Suprapubic skin (tissue), 4 donors: ENCODE measurements around the gene TYSND1. TPM values are rescaled to one million over a fixed set of nuclear protein-coding genes. Genes with fewer than 3 reads are reported as not detected.

ENCODE experiments used
- DNase-seq, 2 donors: peaks; one replicate each; pipeline ENCODE4 v3.0.0-alpha.2; 2019; ENCODE audit warnings: low spot score in 2 of 2
- H3K27ac ChIP-seq: fragments of 200-600 bp; sonication (generic); one replicate; pipeline ENCODE4 v1.5.1; 2019
- H3K27me3 ChIP-seq: fragments of 200-600 bp; sonication (generic); one replicate; pipeline ENCODE4 v1.5.1; 2019
- H3K36me3 ChIP-seq: fragments of 200-600 bp; sonication (generic); one replicate; pipeline ENCODE4 v1.5.1; 2019
- H3K4me1 ChIP-seq: fragments of 200-600 bp; sonication (generic); one replicate; pipeline ENCODE4 v1.5.1; 2019
- H3K4me3 ChIP-seq: fragments of 200-600 bp; sonication (generic); one replicate; pipeline ENCODE4 v1.5.1; 2019; ENCODE audit warnings: mild to moderate bottlenecking
- H3K9me3 ChIP-seq: fragments of 200-600 bp; sonication (generic); one replicate; pipeline ENCODE4 v1.5.1; 2019
- EP300 ChIP-seq: sonication (generic); formaldehyde crosslinking; IDR thresholded peaks from one replicate; pipeline ENCODE4 v1.6.1; 2017; ENCODE audit warnings: antibody characterized with exemption
- POLR2A ChIP-seq, 2 donors: fragments of 450-650 bp; IDR thresholded peaks; one replicate each; pipeline ENCODE4 v1.6.1; 2017; ENCODE audit warnings: antibody characterized with exemption in 2 of 2, mild to moderate bottlenecking in 2 of 2, moderate library complexity in 2 of 2
- POLR2AphosphoS5 ChIP-seq, 3 donors: sonication (generic); formaldehyde crosslinking; IDR thresholded peaks; one replicate each; pipeline ENCODE4 v1.6.1; 2017; ENCODE audit warnings: antibody characterized with exemption in 3 of 3
- WGBS: methylation state at CpG from one replicate; pipeline ENCODE4 v1.1.5; 2018; 5-methylcytosine and 5-hydroxymethylcytosine counted together
- total RNA-seq, 4 donors: library from RNA; depleted of rRNA; stranded (reverse); fragments of >200 nt; gene quantifications; one replicate each; pipeline ENCODE4 v1.1.0, GENCODE V29; 2016
- TF ChIP-seq, protein P1 (sequence below), 2 donors: fragments of 200-600 bp in 1 of 2; fragments of 450-650 bp in 1 of 2; sonication (generic) in 1 of 2; IDR thresholded peaks; one replicate each; pipeline ENCODE4 v1.5.1; 2016 to 2019; ENCODE audit warnings: antibody characterized with exemption in 2 of 2, mild to moderate bottlenecking in 1 of 2, moderate library complexity in 1 of 2

The TYSND1 gene
- total RNA-seq, 4 donors from 2014 or later: 32.7 to 42.5 (median 35.2) TPM

- peak in 2 of 3 donors; percentile 59 to 63 for TF ChIP-seq POLR2AphosphoS5 (IDR thresholded peaks at IDR 0.05)
- peak in 1 of 2 donors; percentile 43 for TF ChIP-seq POLR2A (IDR thresholded peaks at IDR 0.05)
- TF ChIP-seq EP300: no peak
- TF ChIP-seq, protein P1, sequence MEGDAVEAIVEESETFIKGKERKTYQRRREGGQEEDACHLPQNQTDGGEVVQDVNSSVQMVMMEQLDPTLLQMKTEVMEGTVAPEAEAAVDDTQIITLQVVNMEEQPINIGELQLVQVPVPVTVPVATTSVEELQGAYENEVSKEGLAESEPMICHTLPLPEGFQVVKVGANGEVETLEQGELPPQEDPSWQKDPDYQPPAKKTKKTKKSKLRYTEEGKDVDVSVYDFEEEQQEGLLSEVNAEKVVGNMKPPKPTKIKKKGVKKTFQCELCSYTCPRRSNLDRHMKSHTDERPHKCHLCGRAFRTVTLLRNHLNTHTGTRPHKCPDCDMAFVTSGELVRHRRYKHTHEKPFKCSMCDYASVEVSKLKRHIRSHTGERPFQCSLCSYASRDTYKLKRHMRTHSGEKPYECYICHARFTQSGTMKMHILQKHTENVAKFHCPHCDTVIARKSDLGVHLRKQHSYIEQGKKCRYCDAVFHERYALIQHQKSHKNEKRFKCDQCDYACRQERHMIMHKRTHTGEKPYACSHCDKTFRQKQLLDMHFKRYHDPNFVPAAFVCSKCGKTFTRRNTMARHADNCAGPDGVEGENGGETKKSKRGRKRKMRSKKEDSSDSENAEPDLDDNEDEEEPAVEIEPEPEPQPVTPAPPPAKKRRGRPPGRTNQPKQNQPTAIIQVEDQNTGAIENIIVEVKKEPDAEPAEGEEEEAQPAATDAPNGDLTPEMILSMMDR (IDR thresholded peaks at IDR 0.05): no peak
- Histone ChIP-seq H3K9me3 (no peaks in the 10 kb centered on the region), H3K4me1 (peaks cover 26% of the 10 kb centered on the region), H3K36me3 (no peaks in the 10 kb centered on the region), H3K27ac (peak within 1 kb of the TSS; percentile 68), H3K27me3 (no peaks in the 10 kb centered on the region), H3K4me3 (peak within 1 kb of the TSS; percentile 68)
- DNase-seq: peak; percentile 88 to 90
- WGBS: 13% methylated on average over 33 of the region's 80 CpGs
Measured at GRCh38 chr10:70132098-70133029, 14.1 kb downstream of the TYSND1 start, which contains the start of gene AIFM2. AIFM2 (minus strand) TSS chr10:70132825; CDS start chr10:70124084, 8,741 bp downstream.

- DNase-seq: peak; percentile 56 to 69
- H3K9me3 ChIP-seq: no peaks in the 10 kb centered on the region
- H3K4me1 ChIP-seq: peaks cover 26% of the 10 kb centered on the region
- H3K27ac ChIP-seq: peak overlapping the region; percentile 39
- 93% methylated on average over 3 of the region's 4 CpGs for WGBS
- no peaks in the 10 kb centered on the region for H3K27me3 ChIP-seq
- no peak for TF ChIP-seq POLR2A (IDR thresholded peaks at IDR 0.05)
- TF ChIP-seq EP300: no peak
- TF ChIP-seq POLR2AphosphoS5 (IDR thresholded peaks at IDR 0.05): no peak
- TF ChIP-seq, protein P1 (IDR thresholded peaks at IDR 0.05): no peak
- H3K36me3 ChIP-seq: no peaks in the 10 kb centered on the region
- peak overlapping the region; percentile 68 for H3K4me3 ChIP-seq
Measured at GRCh38 chr10:70131560-70131937, 15.0 kb downstream of the TYSND1 start.

- H3K4me3 ChIP-seq: peak overlapping the region; percentile 68
- 69% methylated on average over 9 of the region's 10 CpGs for WGBS
- peak overlapping the region; percentile 41 for H3K27ac ChIP-seq
- no peaks in the 10 kb centered on the region for H3K9me3 ChIP-seq
- H3K36me3 ChIP-seq: no peaks in the 10 kb centered on the region
- peaks cover 26% of the 10 kb centered on the region for H3K4me1 ChIP-seq
- DNase-seq: peak; percentile 72 to 83
- TF ChIP-seq, protein P1 (IDR thresholded peaks at IDR 0.05): no peak
- TF ChIP-seq EP300 (no peak), POLR2AphosphoS5 (IDR thresholded peaks at IDR 0.05) (peak in 1 of 3 donors; percentile 76), POLR2A (IDR thresholded peaks at IDR 0.05) (peak in 1 of 2 donors; percentile 51)
- H3K27me3 ChIP-seq: no peaks in the 10 kb centered on the region
Measured at GRCh38 chr10:70130878-70131559, 15.5 kb downstream of the TYSND1 start.

- 98% methylated on average over 15 of the region's 15 CpGs for WGBS
- Histone ChIP-seq H3K36me3 (peaks cover 10% of the 10 kb centered on the region), H3K4me3 (no peak overlapping the region), H3K27me3 (no peaks in the 10 kb centered on the region), H3K9me3 (no peaks in the 10 kb centered on the region), H3K4me1 (peaks cover 12% of the 10 kb centered on the region), H3K27ac (no peak overlapping the region)
- TF ChIP-seq POLR2AphosphoS5 (IDR thresholded peaks at IDR 0.05) (no peak), EP300 (no peak), POLR2A (IDR thresholded peaks at IDR 0.05) (no peak)
- TF ChIP-seq, protein P1 (IDR thresholded peaks at IDR 0.05): no peak
- DNase-seq: no peak
Measured at GRCh38 chr10:70126700-70127395, 19.7 kb downstream of the TYSND1 start.
